Neural progenitor cell (in vitro differentiated cells): Measurements from ENCODE around the gene GFRA4. TPM values are rescaled to one million over a fixed set of nuclear protein-coding genes. Genes with fewer than 3 reads are reported as not detected.

Source experiments
- DNase-seq: peaks from one replicate; pipeline ENCODE4 v3.0.0-alpha.2; 2016; ENCODE audit warnings: low spot score
- H2AFZ ChIP-seq: fragments of 200-600 bp; sonication (generic); replicated peaks from 2 replicates; pipeline ENCODE4 v1.6.1; 2016; ENCODE audit warnings: antibody characterized with exemption
- H3F3A ChIP-seq: fragments of 200-600 bp; sonication (generic); 2 replicates; pipeline ENCODE4 v1.6.1; 2016; ENCODE audit warnings: antibody characterized with exemption, low read depth
- H3K27ac ChIP-seq: fragments of 200-600 bp; sonication (generic); 2 replicates; pipeline ENCODE4 v1.5.1; 2016; ENCODE audit warnings: mild to moderate bottlenecking
- H3K27me3 ChIP-seq: fragments of 200-600 bp; sonication (generic); 2 replicates; pipeline ENCODE4 v1.6.1; 2016; ENCODE audit warnings: mild to moderate bottlenecking, moderate library complexity
- H3K36me3 ChIP-seq: fragments of 200-600 bp; sonication (generic); 2 replicates; pipeline ENCODE4 v1.5.1; 2016
- H3K4me1 ChIP-seq: fragments of 200-600 bp; sonication (generic); 2 replicates; pipeline ENCODE4 v1.6.1; 2016; ENCODE audit warnings: mixed run types
- H3K4me2 ChIP-seq: fragments of 200-600 bp; sonication (generic); 2 replicates; pipeline ENCODE4 v1.6.1; 2016
- H3K4me3 ChIP-seq: fragments of 200-600 bp; sonication (generic); 2 replicates; pipeline ENCODE4 v1.5.1; 2016
- H3K79me2 ChIP-seq: fragments of 200-600 bp; sonication (generic); 2 replicates; pipeline ENCODE4 v1.6.1; 2016; ENCODE audit warnings: low read depth
- H3K9ac ChIP-seq: fragments of 200-600 bp; sonication (generic); 2 replicates; pipeline ENCODE4 v1.6.1; 2016
- H3K9me3 ChIP-seq: fragments of 200-600 bp; sonication (generic); 2 replicates; pipeline ENCODE4 v1.5.1; 2016; ENCODE audit warnings: low read depth
- H4K20me1 ChIP-seq: fragments of 200-600 bp; sonication (generic); 2 replicates; pipeline ENCODE4 v1.6.1; 2016; ENCODE audit warnings: low read depth
- H3K27ac Mint-ChIP-seq: 3 replicates; pipeline ENCODE4 v1.8.0; 2021; ENCODE audit warnings: mixed read lengths
- H3K27me3 Mint-ChIP-seq: 2 replicates; pipeline ENCODE4 v1.8.0; 2022; ENCODE audit warnings: low read depth, mild to moderate bottlenecking, inconsistent platforms, moderate library complexity, mixed read lengths; ENCODE audit not compliant: insufficient read depth
- H3K36me3 Mint-ChIP-seq: 3 replicates; pipeline ENCODE4 v1.8.0; 2021; ENCODE audit warnings: mixed read lengths
- H3K4me1 Mint-ChIP-seq: 3 replicates; pipeline ENCODE4 v1.8.0; 2021; ENCODE audit warnings: mixed read lengths
- H3K4me3 Mint-ChIP-seq: 3 replicates; pipeline ENCODE4 v1.8.0; 2021; ENCODE audit warnings: mild to moderate bottlenecking, moderate library complexity, mixed read lengths
- H3K9me3 Mint-ChIP-seq: 3 replicates; pipeline ENCODE4 v1.8.0; 2020; ENCODE audit warnings: mixed read lengths
- CTCF ChIP-seq: fragments of 200-600 bp; sonication (generic); IDR thresholded peaks from 2 replicates; pipeline ENCODE4 v1.5.1; 2017; ENCODE audit warnings: antibody characterized with exemption, mild to moderate bottlenecking
- EZH2 ChIP-seq: fragments of 200-600 bp; sonication (generic); IDR thresholded peaks from 2 replicates; pipeline ENCODE4 v1.6.1; 2017; ENCODE audit warnings: antibody characterized with exemption, mild to moderate bottlenecking, moderate library complexity
- EZH2phosphoT487 ChIP-seq: fragments of 200-600 bp; sonication (generic); IDR thresholded peaks from 2 replicates; pipeline ENCODE4 v1.6.1; 2017; ENCODE audit warnings: antibody characterized with exemption
- total RNA-seq: library from RNA; depleted of rRNA; stranded (reverse); fragments of >200 nt; gene quantifications from 2 replicates; pipeline ENCODE4 v1.2.3, GENCODE V29; 2015; ENCODE audit warnings: low replicate concordance

Gene GFRA4
- total RNA-seq, 1 donor from 2014 or later: not detected

- Mint-ChIP-seq H3K36me3 (no peaks in the 10 kb centered on the region), H3K27ac (no peak overlapping the region), H3K27me3 (peaks cover 14% of the 10 kb centered on the region), H3K4me3 (no peak overlapping the region), H3K9me3 (no peaks in the 10 kb centered on the region), H3K4me1 (peaks cover 14% of the 10 kb centered on the region)
- H3K79me2 ChIP-seq: no peaks in the 10 kb centered on the region
- no peak overlapping the region for H3K4me2 ChIP-seq
- TF ChIP-seq EZH2phosphoT487: no peak
- TF ChIP-seq CTCF: no peak
- TF ChIP-seq EZH2: no peak
- H3K27ac ChIP-seq: no peak overlapping the region
- H2AFZ ChIP-seq: no peak overlapping the region
- no peak overlapping the region for H3K9ac ChIP-seq
- no peaks in the 10 kb centered on the region for H3K9me3 ChIP-seq
- H3K4me3 ChIP-seq: no peak overlapping the region
- H3F3A ChIP-seq: no peaks in the 10 kb centered on the region
- H3K27me3 ChIP-seq: peaks cover 17% of the 10 kb centered on the region
- DNase-seq: no peak
- H3K36me3 ChIP-seq: no peaks in the 10 kb centered on the region
- no peaks in the 10 kb centered on the region for H3K4me1 ChIP-seq
- H4K20me1 ChIP-seq: no peaks in the 10 kb centered on the region
Observed at GRCh38 chr20:3667434-3668037, 4.3 kb upstream of the GFRA4 start.

- H3K27me3 Mint-ChIP-seq: peaks cover 12% of the 10 kb centered on the region
- Histone ChIP-seq H3F3A (no peaks in the 10 kb centered on the region), H3K9me3 (no peaks in the 10 kb centered on the region), H3K4me3 (no peak overlapping the region), H4K20me1 (no peaks in the 10 kb centered on the region), H2AFZ (no peak overlapping the region), H3K9ac (no peak overlapping the region), H3K36me3 (no peaks in the 10 kb centered on the region), H3K79me2 (no peaks in the 10 kb centered on the region), H3K4me2 (no peak overlapping the region), H3K4me1 (no peaks in the 10 kb centered on the region), H3K27ac (no peak overlapping the region), H3K27me3 (peaks cover 11% of the 10 kb centered on the region)
- H3K4me3 Mint-ChIP-seq: no peak overlapping the region
- peaks cover 16% of the 10 kb centered on the region for H3K4me1 Mint-ChIP-seq
- DNase-seq: no peak
- H3K36me3 Mint-ChIP-seq: no peaks in the 10 kb centered on the region
- H3K27ac Mint-ChIP-seq: no peak overlapping the region
- H3K9me3 Mint-ChIP-seq: peaks cover 4% of the 10 kb centered on the region
- TF ChIP-seq EZH2 (no peak), EZH2phosphoT487 (no peak), CTCF (no peak)
Observed at GRCh38 chr20:3663858-3664257, 659 bp upstream of the GFRA4 start.

GRCh38 chr20:3661814-3662665, 1.2 kb downstream of the GFRA4 start:
- no peak overlapping the region for H2AFZ ChIP-seq
- no peak overlapping the region for H3K4me3 ChIP-seq
- TF ChIP-seq EZH2: no peak
- TF ChIP-seq CTCF: no peak
- no peak for TF ChIP-seq EZH2phosphoT487
- H3K27ac ChIP-seq: no peak overlapping the region
- H3K27ac Mint-ChIP-seq: no peak overlapping the region
- no peak for DNase-seq
- no peaks in the 10 kb centered on the region for H3K36me3 Mint-ChIP-seq
- no peaks in the 10 kb centered on the region for H3K79me2 ChIP-seq
- peaks cover 11% of the 10 kb centered on the region for H3K27me3 ChIP-seq
- H3K4me3 Mint-ChIP-seq: no peak overlapping the region
- H3K9me3 ChIP-seq: no peaks in the 10 kb centered on the region
- H3K9me3 Mint-ChIP-seq: peaks cover 4% of the 10 kb centered on the region
- peaks cover 5% of the 10 kb centered on the region for H3K4me1 ChIP-seq
- no peaks in the 10 kb centered on the region for H3F3A ChIP-seq
- peaks cover 15% of the 10 kb centered on the region for H3K27me3 Mint-ChIP-seq
- H4K20me1 ChIP-seq: no peaks in the 10 kb centered on the region
- no peak overlapping the region for H3K4me2 ChIP-seq
- H3K36me3 ChIP-seq: no peaks in the 10 kb centered on the region
- H3K9ac ChIP-seq: no peak overlapping the region
- H3K4me1 Mint-ChIP-seq: peaks cover 14% of the 10 kb centered on the region
